Testis (tissue), 2 donors: ENCODE results near the gene HS6ST3.

Experiments
- POLR2A ChIP-seq: fragments of 450-650 bp; IDR thresholded peaks from one replicate; pipeline ENCODE4 v1.6.1; 2017; ENCODE audit warnings: antibody characterized with exemption, mild to moderate bottlenecking, moderate library complexity
- TF ChIP-seq, protein P1 (sequence below), 3 experiments: fragments of 450-650 bp in 2 of 3; fragments of 200-600 bp in 1 of 3; sonication (generic) in 1 of 3; IDR thresholded peaks; one replicate each; pipeline ENCODE4 v1.5.1; 2016 to 2019; ENCODE audit warnings: antibody characterized with exemption in 3 of 3, mild to moderate bottlenecking in 2 of 3, moderate library complexity in 1 of 3

DNA sequence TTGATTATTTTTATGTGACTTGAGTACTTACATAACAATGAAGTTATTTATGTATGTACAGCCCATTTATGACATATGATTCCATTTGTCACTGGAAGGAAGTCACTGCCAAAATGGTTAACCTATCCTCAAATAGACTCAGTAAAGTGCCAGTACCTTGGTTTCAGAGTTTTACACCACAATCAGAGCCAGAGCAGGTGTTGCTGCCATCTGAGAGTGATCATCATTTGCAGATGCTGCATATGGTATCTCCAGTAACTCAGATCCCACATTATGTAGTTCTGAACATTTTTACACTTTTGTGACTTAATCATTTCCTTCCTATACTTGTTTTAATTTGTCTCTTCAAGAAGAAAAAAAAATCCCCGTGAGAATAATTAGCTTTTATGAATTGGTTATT, 313.3 kb downstream of the HS6ST3 start:
- TF ChIP-seq, protein P1, sequence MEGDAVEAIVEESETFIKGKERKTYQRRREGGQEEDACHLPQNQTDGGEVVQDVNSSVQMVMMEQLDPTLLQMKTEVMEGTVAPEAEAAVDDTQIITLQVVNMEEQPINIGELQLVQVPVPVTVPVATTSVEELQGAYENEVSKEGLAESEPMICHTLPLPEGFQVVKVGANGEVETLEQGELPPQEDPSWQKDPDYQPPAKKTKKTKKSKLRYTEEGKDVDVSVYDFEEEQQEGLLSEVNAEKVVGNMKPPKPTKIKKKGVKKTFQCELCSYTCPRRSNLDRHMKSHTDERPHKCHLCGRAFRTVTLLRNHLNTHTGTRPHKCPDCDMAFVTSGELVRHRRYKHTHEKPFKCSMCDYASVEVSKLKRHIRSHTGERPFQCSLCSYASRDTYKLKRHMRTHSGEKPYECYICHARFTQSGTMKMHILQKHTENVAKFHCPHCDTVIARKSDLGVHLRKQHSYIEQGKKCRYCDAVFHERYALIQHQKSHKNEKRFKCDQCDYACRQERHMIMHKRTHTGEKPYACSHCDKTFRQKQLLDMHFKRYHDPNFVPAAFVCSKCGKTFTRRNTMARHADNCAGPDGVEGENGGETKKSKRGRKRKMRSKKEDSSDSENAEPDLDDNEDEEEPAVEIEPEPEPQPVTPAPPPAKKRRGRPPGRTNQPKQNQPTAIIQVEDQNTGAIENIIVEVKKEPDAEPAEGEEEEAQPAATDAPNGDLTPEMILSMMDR (IDR thresholded peaks at IDR 0.05), result no peak
- TF ChIP-seq POLR2A, result no peak
